Measurements from ENCODE around the gene TNFRSF12A.

GRCh38 chr16:3020604-3021448, 658 bp downstream of the TNFRSF12A start:
- TF ChIP-seq, protein P1, sequence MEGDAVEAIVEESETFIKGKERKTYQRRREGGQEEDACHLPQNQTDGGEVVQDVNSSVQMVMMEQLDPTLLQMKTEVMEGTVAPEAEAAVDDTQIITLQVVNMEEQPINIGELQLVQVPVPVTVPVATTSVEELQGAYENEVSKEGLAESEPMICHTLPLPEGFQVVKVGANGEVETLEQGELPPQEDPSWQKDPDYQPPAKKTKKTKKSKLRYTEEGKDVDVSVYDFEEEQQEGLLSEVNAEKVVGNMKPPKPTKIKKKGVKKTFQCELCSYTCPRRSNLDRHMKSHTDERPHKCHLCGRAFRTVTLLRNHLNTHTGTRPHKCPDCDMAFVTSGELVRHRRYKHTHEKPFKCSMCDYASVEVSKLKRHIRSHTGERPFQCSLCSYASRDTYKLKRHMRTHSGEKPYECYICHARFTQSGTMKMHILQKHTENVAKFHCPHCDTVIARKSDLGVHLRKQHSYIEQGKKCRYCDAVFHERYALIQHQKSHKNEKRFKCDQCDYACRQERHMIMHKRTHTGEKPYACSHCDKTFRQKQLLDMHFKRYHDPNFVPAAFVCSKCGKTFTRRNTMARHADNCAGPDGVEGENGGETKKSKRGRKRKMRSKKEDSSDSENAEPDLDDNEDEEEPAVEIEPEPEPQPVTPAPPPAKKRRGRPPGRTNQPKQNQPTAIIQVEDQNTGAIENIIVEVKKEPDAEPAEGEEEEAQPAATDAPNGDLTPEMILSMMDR (conservative IDR thresholded peaks at IDR 0.05 in 1 of 2, IDR thresholded peaks at IDR 0.05 in 1 of 2; ENCODE audit: extremely low read depth in 1 of 2, insufficient read depth in 1 of 2, low read depth in 1 of 2, low read length in 2 of 2), result no peak
- TF ChIP-seq EZH2 (IDR thresholded peaks at IDR 0.05; ENCODE audit: borderline replicate concordance, low read length), result no peak

Measured in mammary epithelial cell (primary cell).